IPS DF 6.9 (cell line): ENCODE data around the gene TIFAB.

Experiments
- DNase-seq: peaks from one replicate; pipeline ENCODE4 v3.0.0-alpha.2; 2013; ENCODE audit warnings: low read depth, low spot score
- H3K27ac ChIP-seq: one replicate; pipeline ENCODE4 v1.5.1; 2013; ENCODE audit warnings: low read length, control low read depth
- H3K27me3 ChIP-seq: 2 replicates; pipeline ENCODE4 v1.6.1; 2013; ENCODE audit warnings: mild to moderate bottlenecking, low read length; ENCODE audit not compliant: control insufficient read depth, insufficient read depth
- H3K36me3 ChIP-seq: 2 replicates; pipeline ENCODE4 v1.6.1; 2013; ENCODE audit warnings: low read length; ENCODE audit not compliant: control insufficient read depth, insufficient read depth
- H3K4me1 ChIP-seq: 2 replicates; pipeline ENCODE4 v1.6.1; 2013; ENCODE audit warnings: low read length; ENCODE audit not compliant: control insufficient read depth, insufficient read depth
- H3K4me3 ChIP-seq: 2 replicates; pipeline ENCODE4 v1.5.1; 2013; ENCODE audit warnings: mild to moderate bottlenecking, low read length
- H3K9me3 ChIP-seq: 2 replicates; pipeline ENCODE4 v1.6.1; 2013; ENCODE audit warnings: low read length, inconsistent platforms; ENCODE audit not compliant: control insufficient read depth, insufficient read depth
- WGBS: extraction: QIAGEN DNeasy Blood & Tissue Kit; methylation state at CpG from one replicate; pipeline ENCODE4 v1.1.7; 2013; ENCODE audit warnings: mixed read lengths, missing lambda C conversion rate; ENCODE audit not compliant: insufficient read length, insufficient coverage; 5-methylcytosine and 5-hydroxymethylcytosine counted together

TIFAB gene

DNA sequence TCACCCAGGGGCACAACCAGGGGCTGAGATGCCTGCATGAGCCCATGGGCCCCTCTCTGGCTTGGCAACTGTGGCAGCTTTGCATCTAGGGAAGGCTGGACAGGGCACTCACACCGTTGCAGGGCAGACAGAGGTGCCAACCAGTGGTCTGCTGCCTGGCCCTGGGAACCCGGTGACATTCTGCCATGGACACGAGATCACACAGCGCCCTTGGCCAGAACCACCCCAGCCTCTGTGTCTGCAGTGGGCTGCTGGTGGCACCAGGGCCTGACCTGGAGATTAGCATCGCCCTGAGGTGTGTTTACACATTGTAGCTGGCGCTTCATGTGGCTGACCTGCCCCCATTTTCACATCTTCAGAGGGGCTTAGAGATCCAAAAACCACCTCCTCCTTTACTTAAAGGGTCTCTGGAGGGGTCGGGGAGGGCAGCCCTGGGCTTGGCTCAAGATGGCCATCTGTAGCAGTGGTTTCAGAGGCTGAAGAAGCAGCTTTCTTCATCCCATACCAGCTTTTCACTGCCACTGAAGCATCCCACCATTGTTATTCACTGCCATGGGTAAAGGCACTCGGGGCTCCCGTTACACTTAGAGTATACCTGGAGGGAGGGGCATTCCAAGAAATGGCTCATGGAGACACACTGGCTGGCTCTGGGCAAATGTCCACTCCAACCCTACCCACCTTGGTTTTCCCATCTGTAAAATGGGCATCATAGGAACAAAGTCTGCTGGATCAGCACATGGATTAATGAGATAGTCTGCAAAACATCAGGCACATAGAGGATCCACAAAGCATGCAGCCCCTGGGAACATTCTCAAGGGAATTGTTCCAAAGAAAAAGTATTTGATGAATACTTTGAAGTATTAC, 16.5 kb downstream of the TIFAB start:
- Histone ChIP-seq H3K27ac (no peak overlapping the region), H3K4me1 (peaks cover 2% of the 10 kb centered on the region; the same call in 1 of the 2 replicates), H3K4me3 (no peak overlapping the region), H3K27me3 (no peaks in the 10 kb centered on the region), H3K9me3 (no peaks in the 10 kb centered on the region), H3K36me3 (no peaks in the 10 kb centered on the region)
- no CpG with 5 or more reads among the region's 9 CpGs for WGBS
- DNase-seq = no peak

- Histone ChIP-seq H3K4me3 (no peak overlapping the region), H3K36me3 (no peaks in the 10 kb centered on the region), H3K27ac (no peak overlapping the region), H3K27me3 (no peaks in the 10 kb centered on the region), H3K9me3 (no peaks in the 10 kb centered on the region), H3K4me1 (peaks cover 2% of the 10 kb centered on the region; the same call in 1 of the 2 replicates)
- no peak for DNase-seq
- WGBS = no CpG with 5 or more reads among the region's 24 CpGs
Observed at GRCh38 chr5:135434591-135435466, 17.3 kb downstream of the TIFAB start.

GRCh38 chr5:135433681-135434426, 18.3 kb downstream of the TIFAB start:
- DNase-seq = no peak
- Histone ChIP-seq H3K27me3 (no peaks in the 10 kb centered on the region), H3K27ac (no peak overlapping the region), H3K36me3 (no peaks in the 10 kb centered on the region), H3K4me1 (peaks cover 2% of the 10 kb centered on the region; the same call in 1 of the 2 replicates), H3K9me3 (no peaks in the 10 kb centered on the region), H3K4me3 (no peak overlapping the region)
- no CpG with 5 or more reads among the region's 12 CpGs for WGBS

GRCh38 chr5:135432113-135432512, 20.0 kb downstream of the TIFAB start:
- H3K9me3 ChIP-seq = no peaks in the 10 kb centered on the region; the same call in 1 of the 2 replicates
- no peak overlapping the region for H3K27ac ChIP-seq
- no peak overlapping the region for H3K4me3 ChIP-seq
- WGBS = no CpG with 5 or more reads among the region's 4 CpGs
- peaks cover 2% of the 10 kb centered on the region; the same call in 1 of the 2 replicates for H3K4me1 ChIP-seq
- no peaks in the 10 kb centered on the region for H3K36me3 ChIP-seq
- DNase-seq = no peak
- H3K27me3 ChIP-seq = no peaks in the 10 kb centered on the region

DNA sequence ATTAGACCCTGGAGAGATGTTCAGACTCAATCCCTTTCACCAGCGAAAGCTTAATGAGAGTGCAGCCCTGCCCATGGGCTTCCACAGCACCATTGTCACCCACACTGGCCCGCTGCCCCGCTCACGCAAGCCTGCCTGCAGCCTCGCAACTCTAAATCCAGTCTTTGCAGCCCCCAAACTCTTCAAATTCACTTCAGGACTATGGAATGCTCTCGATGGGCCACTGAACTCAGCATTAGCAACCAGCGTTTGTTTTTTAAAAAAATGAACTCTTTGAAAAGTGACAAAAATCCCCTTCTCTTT, 22.1 kb downstream of the TIFAB start:
- no peak overlapping the region for H3K4me3 ChIP-seq
- no CpG with 5 or more reads among the region's 7 CpGs for WGBS
- H3K27ac ChIP-seq = no peak overlapping the region
- no peaks in the 10 kb centered on the region for H3K36me3 ChIP-seq
- H3K4me1 ChIP-seq = peaks cover 2% of the 10 kb centered on the region; the same call in 1 of the 2 replicates
- DNase-seq = no peak
- no peaks in the 10 kb centered on the region for H3K27me3 ChIP-seq
- no peaks in the 10 kb centered on the region; the same call in 1 of the 2 replicates for H3K9me3 ChIP-seq

DNA sequence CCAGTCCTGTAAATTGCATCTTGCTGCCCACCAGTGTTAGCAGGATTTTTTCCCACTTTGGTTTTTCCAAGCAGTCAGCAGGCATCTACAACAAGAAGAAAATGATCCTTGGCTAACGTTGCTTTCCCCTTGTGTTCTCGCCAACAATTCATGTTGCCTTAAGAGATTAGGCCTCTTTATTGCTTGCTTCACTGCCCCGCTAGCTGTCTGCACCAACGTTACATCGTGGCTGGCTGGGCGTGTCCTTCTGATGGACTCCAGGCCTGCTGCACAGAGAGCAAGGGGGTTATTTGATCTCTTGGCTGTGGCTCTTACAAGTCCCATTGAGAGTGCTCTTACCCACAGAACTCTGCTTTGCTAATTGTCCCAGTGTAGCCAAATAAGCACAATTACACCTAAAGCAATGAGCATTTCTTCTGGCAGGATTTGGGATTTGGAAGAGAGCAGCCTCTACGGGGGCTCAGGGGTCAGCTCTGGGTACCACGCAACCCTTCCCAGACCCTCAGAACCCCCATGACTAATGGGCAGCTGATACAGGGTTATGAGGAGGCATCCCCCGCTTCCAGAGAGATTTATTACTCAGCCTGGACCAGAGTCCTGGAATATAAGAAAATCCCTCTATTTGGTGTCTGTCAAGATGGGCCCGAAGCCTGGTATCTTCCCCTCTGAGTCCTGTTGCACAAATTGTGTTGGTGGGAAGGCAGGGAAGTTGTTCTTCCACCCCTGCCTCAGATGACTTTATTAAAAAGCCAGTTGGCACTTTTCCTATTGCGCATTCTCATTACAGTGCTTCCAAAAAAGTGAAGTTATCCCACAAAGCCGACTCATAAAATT, 22.6 kb downstream of the TIFAB start:
- Histone ChIP-seq H3K4me1 (peaks cover 2% of the 10 kb centered on the region; the same call in 1 of the 2 replicates), H3K9me3 (no peaks in the 10 kb centered on the region; the same call in 1 of the 2 replicates), H3K4me3 (no peak overlapping the region), H3K27ac (no peak overlapping the region), H3K27me3 (no peaks in the 10 kb centered on the region), H3K36me3 (no peaks in the 10 kb centered on the region)
- DNase-seq = no peak
- no CpG with 5 or more reads among the region's 12 CpGs for WGBS

DNA sequence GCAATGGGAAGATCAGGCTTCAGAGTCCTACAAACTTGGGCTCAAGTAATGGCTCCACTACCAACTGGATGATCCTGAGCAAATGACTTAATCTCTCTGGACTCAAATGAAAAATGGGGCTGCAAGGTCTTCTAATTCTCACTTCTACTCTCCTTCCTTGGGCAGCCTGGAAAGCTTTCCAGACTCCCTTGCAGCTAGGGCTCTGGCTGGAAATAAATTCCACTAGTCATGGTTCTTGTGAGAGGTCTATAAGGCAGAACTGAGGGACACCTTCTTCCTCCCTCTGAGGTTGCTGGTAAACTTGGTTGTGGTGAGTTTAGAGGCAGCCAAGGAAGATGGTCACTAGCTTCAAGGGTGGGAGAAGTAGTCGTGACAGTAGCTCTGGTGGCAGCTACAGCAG, 23.6 kb downstream of the TIFAB start:
- H3K4me1 ChIP-seq = no peaks in the 10 kb centered on the region
- no CpG with 5 or more reads among the region's 1 CpG for WGBS
- H3K27me3 ChIP-seq = no peaks in the 10 kb centered on the region
- no peaks in the 10 kb centered on the region; the same call in 1 of the 2 replicates for H3K9me3 ChIP-seq
- no peak overlapping the region for H3K27ac ChIP-seq
- DNase-seq = no peak
- H3K36me3 ChIP-seq = no peaks in the 10 kb centered on the region
- no peak overlapping the region for H3K4me3 ChIP-seq

GRCh38 chr5:135426102-135427082, 25.8 kb downstream of the TIFAB start:
- no peak overlapping the region for H3K4me3 ChIP-seq
- H3K9me3 ChIP-seq = no peaks in the 10 kb centered on the region; the same call in 1 of the 2 replicates
- no CpG with 5 or more reads among the region's 7 CpGs for WGBS
- DNase-seq = no peak
- no peaks in the 10 kb centered on the region for H3K4me1 ChIP-seq
- no peaks in the 10 kb centered on the region for H3K27me3 ChIP-seq
- H3K36me3 ChIP-seq = no peaks in the 10 kb centered on the region
- no peak overlapping the region for H3K27ac ChIP-seq

GRCh38 chr5:135425641-135426040, 26.5 kb downstream of the TIFAB start:
- no peaks in the 10 kb centered on the region for H3K4me1 ChIP-seq
- no peak overlapping the region for H3K27ac ChIP-seq
- no peaks in the 10 kb centered on the region for H3K36me3 ChIP-seq
- no peaks in the 10 kb centered on the region; the same call in 1 of the 2 replicates for H3K9me3 ChIP-seq
- no peak overlapping the region for H3K4me3 ChIP-seq
- no CpG with 5 or more reads among the region's 2 CpGs for WGBS
- no peaks in the 10 kb centered on the region for H3K27me3 ChIP-seq
- DNase-seq = no peak
